Parathyroid adenoma (tissue), 2 donors: ENCODE data around the gene ALG5.
A peak's percentile ranks its signal among the peaks of the same experiment; 100 is the strongest.

Experiments
- H2AFZ ChIP-seq: fragments of 300-600 bp; sonication (generic); one replicate; pipeline ENCODE4 v1.7.0; 2017; ENCODE audit warnings: antibody characterized with exemption, mild to moderate bottlenecking
- H3K27ac ChIP-seq: fragments of 300-600 bp; sonication (generic); one replicate; pipeline ENCODE4 v1.7.0; 2017
- H3K27me3 ChIP-seq: fragments of 300-600 bp; sonication (generic); one replicate; pipeline ENCODE4 v1.7.0; 2017; ENCODE audit warnings: low read length; ENCODE audit not compliant: control insufficient read depth, insufficient read depth
- H3K36me3 ChIP-seq: fragments of 300-600 bp; sonication (generic); one replicate; pipeline ENCODE4 v1.7.0; 2017; ENCODE audit warnings: low read length; ENCODE audit not compliant: control insufficient read depth, insufficient read depth
- H3K4me1 ChIP-seq: fragments of 300-600 bp; sonication (generic); one replicate; pipeline ENCODE4 v1.7.0; 2017; ENCODE audit warnings: control low read depth
- H3K4me2 ChIP-seq: fragments of 300-600 bp; sonication (generic); one replicate; pipeline ENCODE4 v1.7.0; 2017; ENCODE audit warnings: low read length
- H3K4me3 ChIP-seq: fragments of 300-600 bp; sonication (generic); one replicate; pipeline ENCODE4 v1.7.0; 2017; ENCODE audit warnings: low read depth, low read length
- H3K79me2 ChIP-seq: fragments of 300-600 bp; sonication (generic); one replicate; pipeline ENCODE4 v1.7.0; 2017; ENCODE audit warnings: control low read depth
- H3K9ac ChIP-seq: fragments of 300-600 bp; sonication (generic); one replicate; pipeline ENCODE4 v1.7.0; 2017; ENCODE audit warnings: mild to moderate bottlenecking
- H3K9me3 ChIP-seq: fragments of 300-600 bp; sonication (generic); one replicate; pipeline ENCODE4 v1.7.0; 2017; ENCODE audit warnings: low read length; ENCODE audit not compliant: control insufficient read depth
- CTCF ChIP-seq: fragments of 300-600 bp; sonication (generic); IDR thresholded peaks from one replicate; pipeline ENCODE4 v1.7.0; 2017; ENCODE audit warnings: antibody characterized with exemption, mild to moderate bottlenecking
- donor health status: primary hyperparathyroidism.

The ALG5 gene

GRCh38 chr13:36999054-36999714 lies at the start of gene ALG5:
ALG5 (minus strand) TSS chr13:36999340; CDS start chr13:36999300, 40 bp downstream.
- Histone ChIP-seq H3K79me2 (no peaks in the 10 kb centered on the region), H3K4me1 (no peaks in the 10 kb centered on the region), H3K36me3 (no peaks in the 10 kb centered on the region), H3K27me3 (no peaks in the 10 kb centered on the region), H3K4me3 (peak within 1 kb of the TSS; percentile 72), H2AFZ (peak within 1 kb of the TSS; percentile 95), H3K9ac (peak within 1 kb of the TSS; percentile 37), H3K4me2 (peak within 1 kb of the TSS; percentile 80), H3K27ac (peak within 1 kb of the TSS; percentile 99), H3K9me3 (no peaks in the 10 kb centered on the region)
- peak; percentile 91 for TF ChIP-seq CTCF

GRCh38 chr13:37047846-37048245 lies 48.7 kb upstream of the ALG5 start:
- no peak overlapping the region for H3K9ac ChIP-seq
- no peak overlapping the region for H3K27ac ChIP-seq
- no peaks in the 10 kb centered on the region for H3K9me3 ChIP-seq
- H2AFZ ChIP-seq: no peak overlapping the region
- no peaks in the 10 kb centered on the region for H3K36me3 ChIP-seq
- H3K4me3 ChIP-seq: no peak overlapping the region
- no peaks in the 10 kb centered on the region for H3K4me1 ChIP-seq
- H3K79me2 ChIP-seq: peaks cover 6% of the 10 kb centered on the region
- TF ChIP-seq CTCF: no peak
- no peak overlapping the region for H3K4me2 ChIP-seq
- no peaks in the 10 kb centered on the region for H3K27me3 ChIP-seq

- TF ChIP-seq CTCF: no peak
- Histone ChIP-seq H3K36me3 (no peaks in the 10 kb centered on the region), H2AFZ (no peak overlapping the region), H3K4me3 (no peak overlapping the region), H3K27me3 (no peaks in the 10 kb centered on the region), H3K4me1 (no peaks in the 10 kb centered on the region), H3K4me2 (no peak overlapping the region), H3K27ac (no peak overlapping the region), H3K9me3 (no peaks in the 10 kb centered on the region), H3K79me2 (peaks cover 3% of the 10 kb centered on the region), H3K9ac (no peak overlapping the region)
Measured at GRCh38 chr13:37047032-37047431, 47.9 kb upstream of the ALG5 start.

- H3K36me3 ChIP-seq: no peaks in the 10 kb centered on the region
- H2AFZ ChIP-seq: no peak overlapping the region
- H3K27me3 ChIP-seq: no peaks in the 10 kb centered on the region
- no peak overlapping the region for H3K4me2 ChIP-seq
- no peaks in the 10 kb centered on the region for H3K9me3 ChIP-seq
- no peaks in the 10 kb centered on the region for H3K79me2 ChIP-seq
- no peak for TF ChIP-seq CTCF
- no peaks in the 10 kb centered on the region for H3K4me1 ChIP-seq
- H3K27ac ChIP-seq: no peak overlapping the region
- H3K4me3 ChIP-seq: no peak overlapping the region
- no peak overlapping the region for H3K9ac ChIP-seq
Measured at GRCh38 chr13:37046062-37046461, 46.9 kb upstream of the ALG5 start.

- no peaks in the 10 kb centered on the region for H3K9me3 ChIP-seq
- H3K9ac ChIP-seq: no peak overlapping the region
- H3K79me2 ChIP-seq: no peaks in the 10 kb centered on the region
- H3K27ac ChIP-seq: no peak overlapping the region
- no peak overlapping the region for H3K4me2 ChIP-seq
- H3K4me1 ChIP-seq: no peaks in the 10 kb centered on the region
- no peaks in the 10 kb centered on the region for H3K36me3 ChIP-seq
- H3K4me3 ChIP-seq: no peak overlapping the region
- no peak overlapping the region for H2AFZ ChIP-seq
- no peak for TF ChIP-seq CTCF
- H3K27me3 ChIP-seq: no peaks in the 10 kb centered on the region
Measured at GRCh38 chr13:37040789-37041188, 41.6 kb upstream of the ALG5 start.
